IMR-90 (cell line): ENCODE measurements around the gene MICAL3.

Experiments
- BHLHE40 ChIP-seq: fragments of 150-350 bp; IDR thresholded peaks from 2 replicates; pipeline ENCODE4 v1.6.1; 2016; ENCODE audit warnings: mild to moderate bottlenecking, low read depth, low read length
- CEBPB ChIP-seq: IDR thresholded peaks from 2 replicates; pipeline ENCODE4 v1.6.1; 2012; ENCODE audit warnings: low read depth, low read length, improper control_type of control experiment
- CTCF ChIP-seq: conservative IDR thresholded peaks from 2 replicates; pipeline ENCODE4 v1.5.1; 2012; ENCODE audit warnings: mild to moderate bottlenecking, low read depth, low read length, improper control_type of control experiment
- POLR2A ChIP-seq: IDR thresholded peaks from 2 replicates; pipeline ENCODE4 v1.6.1; 2012; ENCODE audit warnings: mild to moderate bottlenecking, low read depth, low read length
- RAD21 ChIP-seq: IDR thresholded peaks from 2 replicates; pipeline ENCODE4 v1.6.1; 2012; ENCODE audit warnings: low read length, improper control_type of control experiment
- RFX5 ChIP-seq: IDR thresholded peaks from 2 replicates; pipeline ENCODE4 v1.8.0; 2012; ENCODE audit warnings: low read depth, mild to moderate bottlenecking, low read length, moderate library complexity
- TF ChIP-seq, protein P1 (sequence below): fragments of 150-350 bp; IDR thresholded peaks from 2 replicates; pipeline ENCODE4 v1.6.1; 2017; ENCODE audit warnings: mild to moderate bottlenecking, antibody characterized with exemption, low read length, low read depth

GRCh38 chr22:17845327-17845726 lies 179.0 kb downstream of the MICAL3 start:
- TF ChIP-seq CTCF (no peak), BHLHE40 (no peak), RAD21 (no peak), RFX5 (no peak), POLR2A (no peak), CEBPB (no peak)
- TF ChIP-seq, protein P1, sequence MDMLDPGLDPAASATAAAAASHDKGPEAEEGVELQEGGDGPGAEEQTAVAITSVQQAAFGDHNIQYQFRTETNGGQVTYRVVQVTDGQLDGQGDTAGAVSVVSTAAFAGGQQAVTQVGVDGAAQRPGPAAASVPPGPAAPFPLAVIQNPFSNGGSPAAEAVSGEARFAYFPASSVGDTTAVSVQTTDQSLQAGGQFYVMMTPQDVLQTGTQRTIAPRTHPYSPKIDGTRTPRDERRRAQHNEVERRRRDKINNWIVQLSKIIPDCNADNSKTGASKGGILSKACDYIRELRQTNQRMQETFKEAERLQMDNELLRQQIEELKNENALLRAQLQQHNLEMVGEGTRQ, result no peak
